HG03432 (cell line): Measurements from ENCODE around the gene SCAMP3.

Experiments
- ATAC-seq: cut with Tn5 transposase; IDR thresholded peaks from one replicate; pipeline ENCODE4 v1.9.1; 2021; ENCODE audit warnings: mild to moderate bottlenecking, moderate library complexity; ENCODE audit not compliant: unreplicated experiment

The SCAMP3 gene

DNA sequence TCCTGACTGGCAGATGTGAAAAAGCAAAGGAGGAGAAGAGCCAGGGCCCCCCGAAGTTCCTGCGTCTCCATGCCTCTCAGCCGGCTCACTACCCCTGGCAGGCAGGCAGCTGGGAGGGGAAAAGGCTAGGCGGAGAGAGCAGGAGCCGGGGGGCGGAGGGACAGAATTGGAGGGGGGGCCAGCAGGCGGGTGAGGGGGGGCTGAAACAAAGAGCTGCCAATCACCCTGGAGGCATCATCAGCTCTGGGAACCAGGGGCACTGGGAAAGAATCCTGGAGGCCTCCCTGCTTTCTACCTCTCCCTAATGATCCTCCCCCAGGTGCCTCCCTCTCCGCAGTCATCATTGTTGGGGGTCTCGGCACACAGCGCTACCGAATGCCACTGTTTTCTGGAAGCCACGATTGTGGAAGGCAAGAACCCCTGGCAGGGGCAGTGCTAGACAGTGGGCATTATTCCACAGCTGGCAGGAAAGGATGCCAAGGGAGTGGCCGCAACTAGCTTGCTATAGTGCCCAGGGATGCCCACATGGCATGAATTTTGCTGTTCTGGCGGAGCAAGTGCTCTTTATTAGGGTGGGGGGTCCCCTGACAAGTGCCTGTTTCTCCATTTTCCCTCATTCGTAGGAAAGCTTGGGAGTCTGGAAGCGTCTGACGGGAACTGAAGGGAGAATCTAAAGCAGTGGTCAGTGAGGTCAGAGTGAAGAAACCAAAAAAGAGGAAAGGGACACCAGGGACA lies 54.2 kb downstream of the SCAMP3 start, which contains the start of gene THBS3:
Gene THBS3, minus strand, starts transcription at position 92 of the 735 bp plus-strand sequence. Its CDS starts 21 bp downstream, at position 71.
- no peak for ATAC-seq

DNA sequence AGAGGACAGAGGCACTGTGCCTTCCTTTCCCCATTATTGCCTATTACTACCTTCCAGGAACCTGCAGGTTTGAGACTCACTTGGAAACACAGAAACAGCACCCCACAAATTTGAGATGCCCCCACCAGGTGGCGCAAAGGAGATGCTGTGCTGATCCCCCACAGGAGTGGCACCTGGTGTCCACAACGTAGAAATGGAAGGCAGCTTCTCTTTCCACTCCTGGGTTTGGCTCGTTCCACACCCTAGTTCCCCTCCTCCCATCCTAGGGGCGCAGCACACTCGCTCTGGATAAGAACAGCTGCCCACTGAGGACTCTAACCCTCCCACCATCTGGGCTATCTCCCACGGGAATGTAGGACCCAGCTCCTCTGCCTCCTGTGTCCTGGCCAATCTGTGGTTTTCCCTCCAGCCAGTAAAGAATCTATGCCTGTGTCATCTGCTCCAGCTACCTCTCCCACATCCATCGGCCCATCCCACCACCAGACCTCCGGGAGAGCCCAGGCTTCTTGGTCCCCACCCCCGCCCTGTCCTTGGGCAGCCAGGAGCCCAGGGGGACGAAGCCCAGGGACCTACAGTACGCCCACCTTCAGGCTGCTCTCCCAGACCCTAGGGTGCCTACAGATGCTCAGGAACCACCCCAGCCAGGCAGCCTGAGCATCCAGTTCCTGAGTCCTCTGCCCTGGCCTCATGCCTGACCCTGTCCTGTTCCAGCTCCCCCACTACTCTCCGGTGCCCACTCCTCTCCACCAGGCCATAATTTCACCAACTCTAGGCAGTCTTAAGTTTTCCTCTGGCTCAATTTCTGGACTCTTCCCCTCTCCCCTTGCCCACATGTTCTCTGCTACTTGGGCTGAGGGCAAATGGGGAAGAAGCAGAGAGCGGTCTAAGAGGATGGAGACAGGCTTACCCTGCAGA lies 55.0 kb downstream of the SCAMP3 start:
- ATAC-seq, result no peak
